CD14-positive monocyte (primary cell): ENCODE results near the gene DCHS1. TPM values are rescaled to one million over a fixed set of nuclear protein-coding genes. Genes with fewer than 3 reads are reported as not detected.

Source experiments
- DNase-seq, 3 donors: peaks; one replicate each; pipeline ENCODE4 v3.0.0-alpha.2; 2011 to 2022
- H2AFZ ChIP-seq: 2 replicates; pipeline ENCODE4 v1.6.0; 2012; ENCODE audit warnings: mild to moderate bottlenecking, low read depth, low read length, inconsistent platforms; ENCODE audit not compliant: insufficient read depth, poor library complexity, severe bottlenecking
- H3K27ac ChIP-seq, 2 donors: 1 replicate in 1 of 2; 2 replicates in 1 of 2; pipeline ENCODE4 v1.5.1; 2012 to 2013; ENCODE audit warnings: low read length in 2 of 2, control low read depth in 1 of 2, inconsistent platforms in 1 of 2, low read depth in 1 of 2, mild to moderate bottlenecking in 1 of 2
- H3K27me3 ChIP-seq, 2 donors: one replicate each; pipeline versions ENCODE4 v1.6.0 to v1.6.1; 2011 to 2013; ENCODE audit warnings: low read length in 2 of 2; ENCODE audit not compliant: control insufficient read depth in 2 of 2, insufficient read depth in 2 of 2
- H3K36me3 ChIP-seq, 2 donors: replicated peaks in 1 of 2; 1 replicate in 1 of 2; 2 replicates in 1 of 2; pipeline versions ENCODE4 v1.5.1 to v1.6.1; 2012 to 2013; ENCODE audit warnings: low read length in 2 of 2, control low read depth in 1 of 2, inconsistent platforms in 1 of 2, mild to moderate bottlenecking in 1 of 2; ENCODE audit not compliant: insufficient read depth in 2 of 2, control insufficient read depth in 1 of 2
- H3K4me1 ChIP-seq, 2 donors: 1 replicate in 1 of 2; 2 replicates in 1 of 2; pipeline versions ENCODE4 v1.5.1 to v1.6.1; 2012 to 2013; ENCODE audit warnings: low read length in 2 of 2, control low read depth in 1 of 2, inconsistent platforms in 1 of 2, mild to moderate bottlenecking in 1 of 2, moderate library complexity in 1 of 2; ENCODE audit not compliant: insufficient read depth in 2 of 2, control insufficient read depth in 1 of 2
- H3K4me2 ChIP-seq: replicated peaks from 2 replicates; pipeline ENCODE3; 2012; ENCODE audit warnings: low read length, moderate library complexity, mild to moderate bottlenecking; ENCODE audit not compliant: poor library complexity, severe bottlenecking; ENCODE audit errors: extremely low read depth
- H3K4me3 ChIP-seq, 3 experiments: fragments of 200-600 bp in 1 of 3; sonication (generic) in 1 of 3; replicated peaks in 1 of 3; 1 replicate in 2 of 3; 2 replicates in 1 of 3; pipeline ENCODE4 v1.5.1; 2011 to 2013; ENCODE audit warnings: low read length in 3 of 3, mild to moderate bottlenecking in 3 of 3, control low read depth in 2 of 3, low read depth in 2 of 3, inconsistent platforms in 1 of 3, moderate library complexity in 1 of 3
- H3K79me2 ChIP-seq: 2 replicates; pipeline ENCODE4 v1.6.0; 2012; ENCODE audit warnings: mild to moderate bottlenecking, control low read depth, inconsistent platforms, low read length, moderate library complexity; ENCODE audit not compliant: insufficient read depth
- H3K9ac ChIP-seq: 2 replicates; pipeline ENCODE4 v1.6.0; 2017; ENCODE audit warnings: low read length, mild to moderate bottlenecking; ENCODE audit not compliant: insufficient read depth, poor library complexity, severe bottlenecking
- H3K9me3 ChIP-seq, 2 donors: replicated peaks in 1 of 2; 1 replicate in 1 of 2; 2 replicates in 1 of 2; pipeline versions ENCODE4 v1.5.1 to v1.6.1; 2012 to 2013; ENCODE audit warnings: low read length in 2 of 2, control low read depth in 1 of 2; ENCODE audit not compliant: control insufficient read depth in 1 of 2, insufficient read depth in 1 of 2
- H4K20me1 ChIP-seq: 2 replicates; pipeline ENCODE4 v1.6.0; 2012; ENCODE audit warnings: mild to moderate bottlenecking, low read length, control low read depth, moderate library complexity; ENCODE audit not compliant: insufficient read depth
- H3K27ac Mint-ChIP-seq, 7 donors: one replicate each; pipeline ENCODE4 v1.8.0; 2020; ENCODE audit warnings: mild to moderate bottlenecking in 7 of 7, mixed read lengths in 7 of 7, moderate library complexity in 6 of 7, inconsistent platforms in 2 of 7
- H3K27me3 Mint-ChIP-seq, 3 donors: one replicate each; pipeline ENCODE4 v1.8.0; 2021 to 2022; ENCODE audit warnings: low read depth in 3 of 3, mild to moderate bottlenecking in 3 of 3, mixed read lengths in 3 of 3, moderate library complexity in 3 of 3, inconsistent platforms in 1 of 3
- H3K36me3 Mint-ChIP-seq, 2 donors: one replicate each; pipeline ENCODE4 v1.8.0; 2020; ENCODE audit warnings: mixed read lengths in 2 of 2, inconsistent platforms in 1 of 2, mild to moderate bottlenecking in 1 of 2
- H3K4me1 Mint-ChIP-seq: one replicate; pipeline ENCODE4 v1.8.0; 2020; ENCODE audit warnings: mild to moderate bottlenecking, mixed read lengths
- H3K4me3 Mint-ChIP-seq, 2 donors: one replicate each; pipeline ENCODE4 v1.8.0; 2020; ENCODE audit warnings: mild to moderate bottlenecking in 2 of 2, mixed read lengths in 2 of 2, moderate library complexity in 1 of 2
- H3K9me3 Mint-ChIP-seq, 7 donors: one replicate each; pipeline ENCODE4 v1.8.0; 2020 to 2022; ENCODE audit warnings: mixed read lengths in 7 of 7, mild to moderate bottlenecking in 6 of 7, moderate library complexity in 6 of 7, inconsistent platforms in 2 of 7
- WGBS: methylation state at CpG from one replicate; pipeline ENCODE4 v1.1.5; 2013; ENCODE audit warnings: missing lambda C conversion rate; ENCODE audit not compliant: insufficient coverage; 5-methylcytosine and 5-hydroxymethylcytosine counted together
- intact Hi-C, 2 donors: fragments of 100-400 bp; cut with micrococcal nuclease; formaldehyde crosslinking; loops; one replicate each; pipeline versions ENCODE4 v1.15.0 to v1.15.1; 2023
- polyA plus RNA-seq, 3 donors: library from polyadenylated mRNA; depleted of rRNA in 1 of 3; unstranded in 2 of 3; stranded (reverse) in 1 of 3; fragments of 300-500 nt in 2 of 3; fragments of >200 nt in 1 of 3; fragmentation: Illumina TruSeq in 2 of 3; gene quantifications; 1 replicate in 2 of 3; 2 replicates in 1 of 3; pipeline ENCODE4 v1.2.3, GENCODE V29; 2012 to 2021
- TF ChIP-seq, protein P1 (sequence below): fragments of 200-600 bp; IDR thresholded peaks from one replicate; pipeline ENCODE4 v1.8.0; 2022; ENCODE audit warnings: antibody characterized with exemption, mild to moderate bottlenecking

DCHS1 gene
- polyA plus RNA-seq, 3 donors: 0.01 to 0.88 (median 0.02) TPM

- Histone ChIP-seq H3K79me2 (no peaks in the 10 kb centered on the region), H3K9me3 (peaks cover 6 to 12% of the 10 kb centered on the region in 2 donors), H4K20me1 (no peaks in the 10 kb centered on the region), H3K36me3 (peaks cover 4 to 20% of the 10 kb centered on the region in 2 donors), H3K4me2 (no peak overlapping the region), H3K4me3 (no peak overlapping the region), H2AFZ (no peak overlapping the region), H3K9ac (no peak overlapping the region), H3K27ac (no peak overlapping the region), H3K4me1 (no peaks in the 10 kb centered on the region), H3K27me3 (no peaks in the 10 kb centered on the region)
- H3K4me3 Mint-ChIP-seq: no peak overlapping the region
- no peak overlapping the region for H3K27ac Mint-ChIP-seq
- H3K36me3 Mint-ChIP-seq: peaks cover 39 to 64% of the 10 kb centered on the region in 2 donors
- WGBS: 100% methylated on average over 2 of the region's 4 CpGs
- intact Hi-C loops: no loop called here
- TF ChIP-seq, protein P1, sequence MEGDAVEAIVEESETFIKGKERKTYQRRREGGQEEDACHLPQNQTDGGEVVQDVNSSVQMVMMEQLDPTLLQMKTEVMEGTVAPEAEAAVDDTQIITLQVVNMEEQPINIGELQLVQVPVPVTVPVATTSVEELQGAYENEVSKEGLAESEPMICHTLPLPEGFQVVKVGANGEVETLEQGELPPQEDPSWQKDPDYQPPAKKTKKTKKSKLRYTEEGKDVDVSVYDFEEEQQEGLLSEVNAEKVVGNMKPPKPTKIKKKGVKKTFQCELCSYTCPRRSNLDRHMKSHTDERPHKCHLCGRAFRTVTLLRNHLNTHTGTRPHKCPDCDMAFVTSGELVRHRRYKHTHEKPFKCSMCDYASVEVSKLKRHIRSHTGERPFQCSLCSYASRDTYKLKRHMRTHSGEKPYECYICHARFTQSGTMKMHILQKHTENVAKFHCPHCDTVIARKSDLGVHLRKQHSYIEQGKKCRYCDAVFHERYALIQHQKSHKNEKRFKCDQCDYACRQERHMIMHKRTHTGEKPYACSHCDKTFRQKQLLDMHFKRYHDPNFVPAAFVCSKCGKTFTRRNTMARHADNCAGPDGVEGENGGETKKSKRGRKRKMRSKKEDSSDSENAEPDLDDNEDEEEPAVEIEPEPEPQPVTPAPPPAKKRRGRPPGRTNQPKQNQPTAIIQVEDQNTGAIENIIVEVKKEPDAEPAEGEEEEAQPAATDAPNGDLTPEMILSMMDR: no peak
- H3K4me1 Mint-ChIP-seq: no peaks in the 10 kb centered on the region
- DNase-seq: no peak
- H3K9me3 Mint-ChIP-seq: peaks cover 17 to 27% (median 23%) of the 10 kb centered on the region in 7 donors
- no peaks in the 10 kb centered on the region for H3K27me3 Mint-ChIP-seq
Measured at GRCh38 chr11:6584528-6584927, 71.1 kb downstream of the DCHS1 start.

- Mint-ChIP-seq H3K9me3 (peaks cover 17 to 27% (median 23%) of the 10 kb centered on the region in 7 donors), H3K36me3 (peaks cover 39 to 59% of the 10 kb centered on the region in 2 donors), H3K4me3 (no peak overlapping the region), H3K27ac (no peak overlapping the region), H3K4me1 (no peaks in the 10 kb centered on the region), H3K27me3 (no peaks in the 10 kb centered on the region)
- Histone ChIP-seq H2AFZ (no peak overlapping the region), H3K79me2 (no peaks in the 10 kb centered on the region), H3K4me2 (no peak overlapping the region), H4K20me1 (no peaks in the 10 kb centered on the region), H3K9me3 (peaks cover 6 to 12% of the 10 kb centered on the region in 2 donors), H3K9ac (no peak overlapping the region), H3K4me3 (no peak overlapping the region), H3K27ac (no peak overlapping the region), H3K4me1 (no peaks in the 10 kb centered on the region), H3K27me3 (no peaks in the 10 kb centered on the region), H3K36me3 (peaks cover 4 to 20% of the 10 kb centered on the region in 2 donors)
- WGBS: no CpG with 5 or more reads among the region's 1 CpG
- no peak for DNase-seq
- TF ChIP-seq, protein P1: no peak
- intact Hi-C loops: no loop called here
Measured at GRCh38 chr11:6583584-6583983, 72.0 kb downstream of the DCHS1 start.
